MM.1S (cell line): ENCODE results near the gene USP47.

ENCODE experiments used
- CTCF ChIP-seq: fragments of 300-600 bp; sonication (generic); IDR thresholded peaks from 2 replicates; pipeline ENCODE4 v1.5.1; 2016; ENCODE audit warnings: antibody characterized with exemption, low read length, mixed read lengths
- EZH2phosphoT487 ChIP-seq: fragments of 300-600 bp; sonication (generic); IDR thresholded peaks from 2 replicates; pipeline ENCODE4 v1.6.1; 2018; ENCODE audit warnings: antibody characterized with exemption, low read length

GRCh38 chr11:11915625-11916024 lies 73.9 kb downstream of the USP47 start:
- no peak for TF ChIP-seq CTCF
- no peak for TF ChIP-seq EZH2phosphoT487
